SW480 (cell line): ENCODE results near the gene DISP2.

Source experiments
- DNase-seq: peaks from one replicate; pipeline ENCODE4 v3.0.0-alpha.2; 2016; ENCODE audit warnings: low spot score

The DISP2 gene

GRCh38 chr15:40325700-40326099 lies 32.3 kb upstream of the DISP2 start:
- DNase-seq: no peak

- no peak for DNase-seq
Observed at GRCh38 chr15:40327457-40327856, 30.6 kb upstream of the DISP2 start.

- DNase-seq: peak; percentile 33
Observed at GRCh38 chr15:40328176-40328575, 29.8 kb upstream of the DISP2 start.

GRCh38 chr15:40328751-40329150 lies 29.3 kb upstream of the DISP2 start:
- no peak for DNase-seq

- DNase-seq: no peak
Observed at GRCh38 chr15:40329804-40330203, 28.2 kb upstream of the DISP2 start.

GRCh38 chr15:40330368-40330836 lies 27.6 kb upstream of the DISP2 start:
- no peak for DNase-seq

GRCh38 chr15:40331026-40331425 lies 27.0 kb upstream of the DISP2 start:
- no peak for DNase-seq

GRCh38 chr15:40331637-40332036 lies 26.4 kb upstream of the DISP2 start:
- no peak for DNase-seq

GRCh38 chr15:40332113-40332781 lies 25.8 kb upstream of the DISP2 start:
- no peak for DNase-seq

GRCh38 chr15:40333922-40334492 lies 24.0 kb upstream of the DISP2 start:
- DNase-seq: no peak

- DNase-seq: no peak
Observed at GRCh38 chr15:40334541-40334940, 23.5 kb upstream of the DISP2 start.

GRCh38 chr15:40334941-40335795 lies 22.9 kb upstream of the DISP2 start:
- DNase-seq: no peak

GRCh38 chr15:40335938-40336743 lies 21.9 kb upstream of the DISP2 start:
- no peak for DNase-seq

- no peak for DNase-seq
Observed at GRCh38 chr15:40336744-40337122, 21.3 kb upstream of the DISP2 start.

GRCh38 chr15:40337597-40337996 lies 20.4 kb upstream of the DISP2 start:
- no peak for DNase-seq

GRCh38 chr15:40338041-40338657 lies 19.9 kb upstream of the DISP2 start:
- DNase-seq: peak; percentile 39

GRCh38 chr15:40338921-40339620 lies 18.9 kb upstream of the DISP2 start:
- peak; percentile 91 for DNase-seq

GRCh38 chr15:40339621-40339945 lies 18.4 kb upstream of the DISP2 start:
- no peak for DNase-seq

GRCh38 chr15:40340038-40340739 lies 17.8 kb upstream of the DISP2 start:
- peak; percentile 33 for DNase-seq

GRCh38 chr15:40340740-40341400 lies 17.1 kb upstream of the DISP2 start, which contains the start of gene CCDC9B:
CCDC9B (minus strand) TSS chr15:40340939; CDS start chr15:40340819, 120 bp downstream.
- DNase-seq: peak; percentile 79
